G401 (cell line): ENCODE measurements around the gene ABAT. TPM values are rescaled to one million over a fixed set of nuclear protein-coding genes. Genes with fewer than 3 reads are reported as not detected.
"Not testable (repeated sequence)": the region's sequence is repeated elsewhere in the genome, so short reads cannot be mapped to it uniquely, and the experiment has no call there.

Source experiments
- DNase-seq: peaks from one replicate; pipeline ENCODE4 v3.0.0-alpha.2; 2015; ENCODE audit warnings: low spot score
- in situ Hi-C: cut with HindIII; loops from 2 replicates; pipeline ENCODE4 v1.10.0; 2016; ENCODE audit warnings: low sequenced_read_pairs, mixed read lengths
- total RNA-seq: library from RNA; depleted of rRNA; stranded (reverse); fragments of >200 nt; shearing (Covaris generic); gene quantifications from 2 replicates; pipeline ENCODE4 v1.2.3, GENCODE V29; 2014

ABAT gene
- total RNA-seq, 1 experiment from 2014 or later: 8.0 TPM

DNA sequence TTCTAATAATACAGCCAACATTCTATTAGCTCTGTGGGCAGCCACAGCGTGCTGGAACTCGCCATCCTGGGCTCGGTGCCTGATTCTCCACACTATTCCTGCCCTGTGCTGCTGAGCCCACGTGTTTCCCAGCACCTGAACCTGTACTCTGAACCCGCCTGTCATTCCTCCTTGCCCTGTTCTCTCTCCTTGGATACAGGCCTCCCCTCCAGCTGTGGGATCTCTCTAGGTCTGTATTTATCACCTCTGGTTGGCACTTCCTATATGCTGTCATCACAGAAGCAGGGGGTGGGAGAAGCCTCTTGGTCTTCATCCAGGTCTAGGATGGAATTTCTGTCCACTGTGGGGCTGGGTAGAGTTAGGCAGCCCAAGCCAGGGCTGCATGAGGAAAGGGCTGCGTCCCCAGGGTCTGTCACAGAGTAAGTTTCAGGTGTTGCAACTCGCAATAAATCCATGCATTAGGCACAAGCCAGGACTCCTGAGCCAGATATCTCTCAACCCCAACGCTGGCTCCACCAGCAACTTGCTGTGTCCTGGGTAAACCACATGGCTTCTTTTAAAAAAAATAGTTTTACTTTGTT is 56.0 kb downstream of the ABAT start:
- in situ Hi-C loops: no loop called here
- DNase-seq: peak; percentile 77

GRCh38 chr16:8733849-8734540 is 59.6 kb downstream of the ABAT start:
- in situ Hi-C loops: no loop called here
- DNase-seq: no peak

GRCh38 chr16:8735574-8735973 is 61.2 kb downstream of the ABAT start:
- in situ Hi-C loops: no loop called here
- no peak for DNase-seq

DNA sequence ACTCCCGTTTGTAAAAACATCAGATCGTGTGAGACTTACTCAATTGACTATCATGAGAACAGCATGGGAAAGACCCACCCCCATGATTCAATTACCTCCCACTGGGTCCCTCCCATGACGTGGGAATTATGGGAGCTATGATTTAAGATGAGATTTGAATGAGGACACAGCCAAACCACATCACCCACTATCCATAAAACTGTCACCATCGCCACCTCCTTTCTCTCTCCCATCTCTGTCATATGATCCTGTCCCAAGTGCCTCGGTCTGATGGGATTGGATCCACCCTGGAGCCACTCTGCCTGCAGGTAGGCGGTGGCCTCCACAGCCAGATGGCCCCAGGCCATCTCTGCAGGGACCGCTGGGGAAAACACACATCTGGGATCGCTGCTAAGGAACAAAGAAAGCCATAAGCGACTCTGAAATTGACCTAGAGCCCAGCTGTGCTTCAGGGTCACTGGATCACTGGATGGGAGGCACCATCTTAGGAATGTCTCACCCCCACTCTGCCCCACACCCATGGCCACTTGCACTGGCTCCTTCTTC is 61.8 kb downstream of the ABAT start:
- in situ Hi-C loops: no loop called here
- DNase-seq: no peak

DNA sequence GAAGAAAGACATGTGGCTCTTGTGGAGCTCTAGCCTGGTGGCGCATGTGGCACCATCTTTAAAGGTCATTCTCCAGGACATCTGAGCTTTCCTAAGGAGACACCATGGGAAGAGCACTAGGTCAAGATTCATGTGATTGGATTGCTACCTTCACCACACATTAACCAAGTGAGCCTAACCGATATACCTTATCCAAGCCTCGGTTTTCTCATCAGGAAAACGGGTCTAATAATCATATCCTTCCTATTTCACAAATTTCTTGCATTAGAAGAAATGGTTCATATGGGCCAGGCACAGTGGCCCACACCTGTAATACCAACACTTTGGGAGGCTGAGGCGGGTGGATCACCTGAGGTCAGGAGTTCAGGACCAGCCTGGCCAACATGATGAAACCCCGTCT is 64.7 kb downstream of the ABAT start:
- no peak for DNase-seq
- in situ Hi-C loops: no loop called here

- in situ Hi-C loops: no loop called here
- DNase-seq: no peak
Observed at GRCh38 chr16:8739989-8740704, 65.7 kb downstream of the ABAT start.

GRCh38 chr16:8740775-8741355 is 66.4 kb downstream of the ABAT start:
- DNase-seq: peak; percentile 16
- in situ Hi-C loops: no loop called here

- in situ Hi-C loops: no loop called here
- DNase-seq: no peak
Observed at GRCh38 chr16:8741636-8742035, 67.2 kb downstream of the ABAT start.

- in situ Hi-C loops: no loop called here
- DNase-seq: peak; percentile 31
Observed at GRCh38 chr16:8742068-8742467, 67.7 kb downstream of the ABAT start.

DNA sequence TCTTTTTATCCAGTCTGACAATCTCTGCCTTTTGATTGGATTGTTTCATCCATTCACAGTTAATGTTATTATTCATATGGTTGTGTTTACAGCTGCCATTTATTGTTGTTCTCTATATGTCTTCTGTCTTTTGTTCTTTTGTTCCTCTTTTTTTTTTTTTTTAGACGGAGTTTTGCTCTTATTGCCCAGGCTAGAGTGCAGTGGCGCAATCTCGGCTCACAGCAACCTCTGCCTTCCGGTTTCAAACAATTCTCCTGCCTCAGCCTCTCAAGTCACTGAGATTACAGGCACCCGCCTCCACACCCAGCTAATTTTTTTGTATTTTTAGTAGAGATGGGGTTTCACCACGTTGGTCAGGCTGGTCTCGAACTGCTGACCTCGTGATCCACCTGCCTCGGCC is 74.5 kb downstream of the ABAT start:
- in situ Hi-C loops, DNase-seq: not testable (repeated sequence)

GRCh38 chr16:8751481-8752311 is 77.3 kb downstream of the ABAT start:
- in situ Hi-C loops: no loop called here
- DNase-seq: no peak

- in situ Hi-C loops: no loop called here
- DNase-seq: no peak
Observed at GRCh38 chr16:8752706-8753105, 78.3 kb downstream of the ABAT start.

DNA sequence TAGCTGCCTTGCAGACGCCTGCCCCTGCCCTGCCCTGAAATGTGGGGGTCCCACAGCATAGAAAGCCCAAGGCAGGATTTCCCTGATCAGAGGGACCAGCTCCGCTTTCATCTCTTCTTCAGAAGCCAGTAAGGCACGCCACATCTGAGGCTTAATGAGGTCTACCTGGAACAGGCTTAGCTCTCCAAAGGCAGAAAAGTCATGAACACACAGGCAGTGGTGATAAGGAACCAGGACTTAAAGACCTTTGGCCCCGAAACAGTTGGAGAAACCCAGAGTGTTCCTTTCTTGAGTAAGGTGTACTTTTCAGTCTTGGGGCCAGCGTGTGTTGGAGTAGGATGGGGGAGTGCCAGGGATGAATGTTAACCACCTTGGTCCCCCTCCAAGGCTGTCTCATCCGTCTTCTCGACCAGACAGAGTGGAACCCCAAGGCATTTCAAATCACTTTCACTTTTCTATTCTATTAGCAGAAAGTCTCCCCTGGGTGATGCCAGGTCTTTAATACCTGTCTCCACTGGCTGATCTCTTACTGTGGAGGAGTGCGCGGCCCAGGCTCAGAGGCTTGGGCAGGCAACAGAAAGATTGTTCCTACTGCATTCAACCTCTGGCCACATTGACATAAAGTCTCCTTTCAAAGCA is 79.1 kb downstream of the ABAT start:
- in situ Hi-C loops: no loop called here
- DNase-seq: no peak

DNA sequence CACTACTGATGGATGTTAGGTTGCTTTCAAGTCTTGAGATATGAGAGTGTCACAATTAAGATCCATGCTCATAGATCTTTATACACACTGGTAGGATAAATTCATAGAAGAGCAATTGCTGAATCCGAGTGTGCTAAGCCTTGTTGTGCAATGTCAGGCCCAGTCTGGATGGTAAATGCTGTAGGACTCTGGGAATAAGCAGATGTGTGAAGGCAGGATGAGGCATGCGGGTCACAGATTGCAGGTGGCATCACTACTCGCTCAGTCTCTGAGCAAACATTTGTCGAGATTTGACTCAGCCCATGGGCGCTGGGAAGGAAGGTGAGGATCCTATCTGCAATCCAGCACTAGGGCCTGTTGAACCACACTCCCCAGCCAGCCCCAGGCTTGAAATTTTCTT is 82.3 kb downstream of the ABAT start:
- in situ Hi-C loops: no loop called here
- no peak for DNase-seq

DNA sequence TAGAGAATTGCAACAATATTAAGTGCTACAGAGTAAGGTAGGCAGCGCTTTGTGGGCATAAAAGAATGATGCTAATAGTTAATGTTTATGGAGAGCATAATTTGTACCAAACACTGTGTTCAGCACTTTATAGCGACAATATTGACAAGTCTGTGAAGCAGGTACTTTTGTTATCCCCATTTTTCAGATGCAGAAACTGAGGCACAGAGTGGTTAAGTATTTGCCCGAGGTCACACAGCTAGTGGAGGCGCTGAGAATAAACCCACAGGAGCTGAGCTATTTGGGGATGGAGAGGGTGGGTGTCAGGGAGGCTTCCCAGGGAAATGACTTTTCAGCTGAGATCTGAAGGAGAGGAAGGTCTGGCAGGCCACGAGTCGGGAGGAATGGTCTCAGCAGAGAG is 83.6 kb downstream of the ABAT start:
- no peak for DNase-seq
- in situ Hi-C loops: no loop called here

DNA sequence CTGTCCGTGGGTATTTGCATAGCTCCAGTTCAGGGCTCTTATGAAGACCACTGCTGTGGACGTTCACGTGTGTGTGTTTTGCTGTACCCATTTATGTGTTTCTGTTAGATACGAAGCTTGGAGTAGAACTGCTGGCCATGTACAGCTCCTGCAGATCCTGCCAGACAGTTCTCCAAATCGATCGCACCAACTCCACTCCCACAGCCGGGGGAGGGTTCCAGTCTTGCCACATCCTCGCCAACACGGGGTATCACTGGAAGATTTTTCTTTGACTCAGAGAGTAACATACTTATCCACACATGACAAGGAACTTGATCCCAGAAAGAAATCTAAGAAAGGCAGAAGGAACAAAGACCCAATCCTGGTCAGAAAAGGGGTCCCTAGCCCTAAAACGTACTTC is 85.6 kb downstream of the ABAT start:
- in situ Hi-C loops: no loop called here
- no peak for DNase-seq

DNA sequence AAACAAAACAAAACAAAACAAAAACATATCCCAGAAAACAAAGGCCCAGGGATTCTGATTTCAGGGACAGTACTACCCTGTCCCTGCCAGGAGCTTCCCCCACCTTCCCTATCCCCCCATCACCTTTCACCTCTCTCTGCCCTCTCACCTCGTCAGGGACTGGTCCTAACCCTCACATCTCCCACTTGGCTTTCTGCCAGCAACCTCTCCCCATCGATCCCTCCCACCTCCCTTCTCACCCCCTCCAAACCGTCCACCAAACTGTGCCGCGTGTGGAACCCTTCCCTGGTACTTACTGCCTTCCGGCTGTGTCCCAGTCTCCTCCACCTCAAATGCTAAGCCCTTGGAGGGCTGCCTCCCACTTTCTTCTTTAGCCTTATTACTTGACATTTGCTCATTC is 86.7 kb downstream of the ABAT start:
- no peak for DNase-seq
- in situ Hi-C loops: no loop called here

DNA sequence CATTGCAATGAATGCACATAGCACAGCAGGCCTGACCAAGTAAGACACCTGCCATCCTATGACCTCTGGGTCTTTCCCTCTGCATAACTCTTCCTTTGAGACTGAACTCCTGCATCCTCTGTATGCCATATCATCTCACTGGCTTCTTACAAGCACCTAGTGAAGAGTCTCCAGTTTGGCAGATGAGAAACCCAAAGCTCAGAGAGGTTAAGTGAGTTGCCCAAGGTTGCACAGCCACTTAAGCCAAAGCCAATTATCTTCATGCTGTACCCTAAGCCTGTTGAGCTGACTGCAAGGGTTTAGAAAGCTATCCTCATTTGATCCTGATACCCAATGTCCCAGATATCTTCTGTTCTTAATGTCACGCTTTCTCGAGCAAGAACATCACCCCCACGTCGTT is 87.8 kb downstream of the ABAT start:
- in situ Hi-C loops: no loop called here
- no peak for DNase-seq

- in situ Hi-C loops: no loop called here
- DNase-seq: no peak
Observed at GRCh38 chr16:8763083-8763482, 88.7 kb downstream of the ABAT start.
